Measurements from ENCODE around the gene TXNDC2. TPM values are rescaled to one million over a fixed set of nuclear protein-coding genes. Genes with fewer than 3 reads are reported as not detected.

The TXNDC2 gene
- total RNA-seq, 1 donor from 2014 or later: not detected

DNA sequence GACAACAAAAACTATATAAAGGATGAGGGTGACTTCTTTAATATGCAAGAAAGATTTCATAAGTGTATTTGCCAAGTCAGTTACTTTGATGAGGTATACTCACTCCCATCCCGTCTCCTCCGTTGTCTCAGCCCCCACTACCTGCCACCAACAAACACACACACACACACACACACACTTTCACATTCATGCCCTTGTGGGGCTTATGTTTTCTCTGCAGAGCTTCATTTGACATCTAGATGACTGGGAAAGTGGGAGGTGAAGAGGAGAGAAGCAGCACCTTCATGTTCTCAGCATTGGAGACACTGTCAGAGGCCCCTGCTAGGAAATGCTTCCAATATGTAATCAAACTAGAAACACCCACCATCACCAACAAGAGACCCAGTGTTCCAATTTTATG, 22.5 kb upstream of the TXNDC2 start:
- H3K27ac Mint-ChIP-seq (ENCODE audit: unreplicated experiment): no peak overlapping the region
- no peak for TF ChIP-seq CTCF (IDR thresholded peaks at IDR 0.05; ENCODE audit: partially characterized antibody, unreplicated experiment)
- peaks cover 2% of the 10 kb centered on the region for H3K27me3 Mint-ChIP-seq (ENCODE audit: unreplicated experiment)
- peaks cover 9% of the 10 kb centered on the region for H3K4me1 Mint-ChIP-seq (ENCODE audit: low read depth, unreplicated experiment)
- H3K9me3 Mint-ChIP-seq (ENCODE audit: unreplicated experiment): peaks cover 9% of the 10 kb centered on the region
- H3K36me3 Mint-ChIP-seq (ENCODE audit: unreplicated experiment): peaks cover 18% of the 10 kb centered on the region
- no peak for DNase-seq
- H3K4me3 Mint-ChIP-seq (ENCODE audit: unreplicated experiment): no peak overlapping the region

GRCh38 chr18:9865764-9866490, 19.8 kb upstream of the TXNDC2 start:
- DNase-seq: no peak
- peaks cover 18% of the 10 kb centered on the region for H3K36me3 Mint-ChIP-seq (ENCODE audit: unreplicated experiment)
- peaks cover 15% of the 10 kb centered on the region for H3K9me3 Mint-ChIP-seq (ENCODE audit: unreplicated experiment)
- H3K27ac Mint-ChIP-seq (ENCODE audit: unreplicated experiment): no peak overlapping the region
- H3K4me1 Mint-ChIP-seq (ENCODE audit: low read depth, unreplicated experiment): peaks cover 14% of the 10 kb centered on the region
- TF ChIP-seq CTCF (IDR thresholded peaks at IDR 0.05; ENCODE audit: partially characterized antibody, unreplicated experiment): no peak
- H3K4me3 Mint-ChIP-seq (ENCODE audit: unreplicated experiment): no peak overlapping the region
- H3K27me3 Mint-ChIP-seq (ENCODE audit: unreplicated experiment): peaks cover 2% of the 10 kb centered on the region

DNA sequence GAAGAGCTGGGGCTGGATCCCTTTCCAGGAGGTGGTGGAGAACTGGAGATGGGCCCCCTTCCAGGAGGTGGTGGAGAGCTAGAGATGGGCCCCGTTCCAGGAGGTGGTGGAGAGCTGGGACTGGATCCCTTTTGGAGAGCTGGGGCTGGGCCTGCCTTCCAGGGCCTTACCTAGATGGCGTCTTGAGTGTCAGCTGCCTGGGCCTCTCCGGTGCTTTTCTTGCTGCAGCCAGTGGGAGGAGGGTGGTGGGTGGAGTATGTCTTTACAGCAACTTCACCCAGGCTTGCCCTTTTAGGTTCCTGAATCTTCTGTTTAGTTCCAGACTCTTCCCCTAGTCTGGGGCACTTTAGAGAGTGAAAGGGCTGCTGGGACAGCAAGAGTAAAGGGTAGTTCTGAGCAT, 19.1 kb upstream of the TXNDC2 start:
- DNase-seq: no peak
- Mint-ChIP-seq H3K4me1 (ENCODE audit: low read depth, unreplicated experiment) (peaks cover 14% of the 10 kb centered on the region), H3K27me3 (ENCODE audit: unreplicated experiment) (peaks cover 4% of the 10 kb centered on the region), H3K9me3 (ENCODE audit: unreplicated experiment) (peaks cover 15% of the 10 kb centered on the region), H3K4me3 (ENCODE audit: unreplicated experiment) (no peak overlapping the region), H3K36me3 (ENCODE audit: unreplicated experiment) (peaks cover 18% of the 10 kb centered on the region), H3K27ac (ENCODE audit: unreplicated experiment) (no peak overlapping the region)
- no peak for TF ChIP-seq CTCF (IDR thresholded peaks at IDR 0.05; ENCODE audit: partially characterized antibody, unreplicated experiment)

DNA sequence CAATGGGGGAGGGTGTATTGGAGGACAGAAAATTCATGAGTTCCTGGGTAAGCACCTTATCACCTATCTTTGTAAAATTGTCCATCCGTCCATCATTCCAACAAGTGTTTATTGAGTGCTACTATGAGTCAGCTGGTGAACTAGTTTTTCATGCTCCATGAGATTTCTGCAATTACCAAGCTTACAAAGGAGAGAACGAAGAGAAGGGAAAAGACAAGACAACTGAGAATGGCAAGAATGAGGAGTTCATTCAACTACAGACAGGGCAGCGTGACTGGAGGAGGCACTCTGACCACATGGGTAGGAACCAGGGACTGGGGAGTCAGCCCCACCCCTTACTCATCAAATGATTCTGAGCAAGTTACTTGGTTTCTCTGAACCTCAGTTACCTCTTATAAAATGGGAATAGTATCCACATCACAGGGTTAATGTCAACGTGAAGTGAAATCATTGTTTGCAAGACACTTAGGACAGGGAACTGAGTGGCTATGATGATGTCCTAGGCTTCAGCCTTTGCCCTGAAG, 18.6 kb upstream of the TXNDC2 start:
- peaks cover 18% of the 10 kb centered on the region for H3K36me3 Mint-ChIP-seq (ENCODE audit: unreplicated experiment)
- peaks cover 4% of the 10 kb centered on the region for H3K27me3 Mint-ChIP-seq (ENCODE audit: unreplicated experiment)
- H3K4me1 Mint-ChIP-seq (ENCODE audit: low read depth, unreplicated experiment): peaks cover 14% of the 10 kb centered on the region
- no peak overlapping the region for H3K27ac Mint-ChIP-seq (ENCODE audit: unreplicated experiment)
- DNase-seq: no peak
- TF ChIP-seq CTCF (IDR thresholded peaks at IDR 0.05; ENCODE audit: partially characterized antibody, unreplicated experiment): no peak
- H3K4me3 Mint-ChIP-seq (ENCODE audit: unreplicated experiment): no peak overlapping the region
- H3K9me3 Mint-ChIP-seq (ENCODE audit: unreplicated experiment): peaks cover 15% of the 10 kb centered on the region

Data from glutamatergic neuron (in vitro differentiated cells).